ENCODE data around the gene TEAD4.

The TEAD4 gene

DNA sequence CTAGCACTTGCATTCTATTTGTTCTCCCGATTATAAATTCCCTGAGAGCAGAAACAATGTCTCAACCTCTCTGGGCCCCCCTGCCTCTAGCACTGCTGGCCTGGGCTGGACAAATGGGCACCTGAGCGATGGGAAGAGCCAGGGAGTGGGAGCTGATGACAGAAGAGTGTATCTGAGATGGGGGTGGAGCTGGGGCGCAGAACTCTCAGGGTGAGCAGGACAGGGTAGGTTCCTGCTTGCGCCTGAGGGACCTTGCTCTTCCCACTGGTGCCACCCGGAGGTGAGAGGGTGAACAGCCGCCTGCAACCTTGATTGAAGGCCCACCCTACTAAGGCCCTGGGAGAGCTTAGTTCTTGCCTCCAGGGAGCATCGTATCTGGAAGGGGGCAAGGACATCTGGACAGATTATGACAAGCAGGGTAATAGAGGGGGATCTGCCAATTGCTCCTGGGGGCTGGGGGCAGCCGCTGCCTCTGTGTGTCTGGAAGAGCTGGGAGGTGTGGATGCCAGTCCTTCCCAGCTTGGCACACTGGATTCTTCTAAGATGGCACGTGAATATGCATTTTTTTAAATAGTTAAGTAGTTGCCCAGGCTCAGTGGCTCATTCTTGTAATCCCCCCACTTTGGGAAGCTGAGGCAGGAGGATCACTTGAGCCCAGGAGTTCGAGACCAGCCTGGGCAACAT is 75.0 kb downstream of the TEAD4 start:
- peak; percentile 49 to 63 for DNase-seq

DNA sequence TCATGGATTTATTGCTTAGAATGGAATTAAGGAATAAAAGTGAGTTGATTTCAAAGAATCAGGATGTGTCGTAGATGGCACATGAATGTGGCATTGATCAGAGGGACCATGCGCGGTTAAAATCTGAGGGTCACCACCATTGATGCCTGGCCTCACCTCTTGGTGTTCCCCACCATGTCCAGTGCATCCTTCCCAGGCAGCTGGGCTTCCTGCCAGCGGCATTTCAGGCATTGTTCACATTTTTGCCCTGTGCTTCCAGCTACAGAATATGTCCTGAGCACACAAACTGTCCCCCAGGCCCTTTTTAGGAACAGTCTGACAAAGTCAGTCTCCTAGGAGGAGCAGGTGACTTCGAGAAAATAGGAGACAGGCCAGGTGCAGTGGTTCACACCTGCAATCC is 76.0 kb downstream of the TEAD4 start:
- DNase-seq, result no peak

DNA sequence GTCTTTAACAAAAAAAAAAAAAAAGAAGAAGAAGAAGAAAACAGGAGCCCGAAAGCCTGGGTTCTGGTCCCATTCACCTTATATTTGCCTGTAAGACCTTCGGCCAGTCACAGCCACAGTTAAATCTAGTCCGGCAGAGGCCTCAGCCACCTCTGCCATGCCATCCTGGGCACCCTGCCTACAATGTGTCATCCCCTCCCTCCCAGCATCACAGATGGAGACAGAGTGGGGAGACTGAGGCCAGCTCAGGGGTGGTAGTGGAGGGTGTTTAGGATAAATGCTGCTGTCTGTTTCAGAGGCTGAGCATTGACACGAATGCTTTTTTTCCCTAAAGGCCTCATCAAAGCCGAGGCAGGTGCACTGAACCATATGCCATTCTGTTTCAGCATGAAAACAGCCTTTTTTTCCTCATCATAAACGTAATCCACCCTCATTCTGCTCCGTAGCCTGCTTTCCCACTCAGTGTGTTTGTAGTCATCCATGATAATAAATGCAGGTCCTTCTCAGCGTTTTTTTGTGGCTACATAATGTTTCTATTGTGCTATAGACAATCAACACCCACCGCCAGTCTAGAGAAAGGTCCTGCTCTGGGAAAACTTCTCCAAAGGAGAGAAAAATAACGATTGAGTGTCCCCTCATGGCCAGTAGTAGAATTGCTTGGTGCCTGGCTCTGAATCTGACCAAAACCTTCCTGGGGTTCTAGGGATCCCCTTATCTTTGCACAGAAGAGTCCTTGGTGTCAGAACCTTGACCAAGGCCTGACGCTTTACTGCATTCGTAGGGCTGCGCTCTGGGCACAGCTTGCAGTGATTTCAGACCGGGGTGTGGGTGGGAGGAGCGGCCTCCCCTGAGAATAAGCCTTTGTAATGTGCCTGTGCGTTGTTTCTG is 76.9 kb downstream of the TEAD4 start:
- DNase-seq, result no peak

DNA sequence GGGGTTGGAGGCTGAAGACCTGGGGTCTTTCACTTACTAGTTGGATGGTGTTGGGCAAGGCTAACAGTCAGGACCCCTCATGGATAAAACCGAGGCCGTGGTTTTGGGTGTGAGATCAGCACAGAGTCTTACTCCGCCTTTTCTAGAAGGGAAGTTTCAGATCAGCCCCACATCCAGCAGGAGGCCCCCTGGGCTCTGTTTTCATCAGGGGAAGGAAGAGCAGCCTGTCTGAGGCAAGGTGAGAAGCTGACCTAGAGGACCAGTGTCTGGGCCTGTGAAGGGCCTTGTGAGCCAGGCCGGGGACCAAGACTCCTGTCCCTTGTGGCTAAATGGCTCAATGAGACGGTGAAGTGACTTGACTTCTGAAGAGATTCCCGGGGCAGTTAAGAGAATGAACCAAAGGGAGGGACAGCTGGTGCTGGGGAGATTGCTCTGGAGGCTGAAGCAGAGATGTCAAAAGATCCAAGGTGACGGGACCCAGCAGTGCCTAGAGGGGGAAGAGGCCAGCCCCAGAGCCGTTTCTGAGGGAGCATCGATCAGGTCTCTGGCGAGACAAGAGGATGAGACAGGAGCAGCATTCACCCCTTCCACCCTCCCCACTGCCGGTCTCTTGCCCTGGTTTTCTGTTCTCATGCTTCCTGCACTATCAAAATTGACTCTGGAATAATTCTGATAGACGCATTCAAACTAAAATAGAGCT is 77.9 kb downstream of the TEAD4 start:
- DNase-seq, result no peak

DNA sequence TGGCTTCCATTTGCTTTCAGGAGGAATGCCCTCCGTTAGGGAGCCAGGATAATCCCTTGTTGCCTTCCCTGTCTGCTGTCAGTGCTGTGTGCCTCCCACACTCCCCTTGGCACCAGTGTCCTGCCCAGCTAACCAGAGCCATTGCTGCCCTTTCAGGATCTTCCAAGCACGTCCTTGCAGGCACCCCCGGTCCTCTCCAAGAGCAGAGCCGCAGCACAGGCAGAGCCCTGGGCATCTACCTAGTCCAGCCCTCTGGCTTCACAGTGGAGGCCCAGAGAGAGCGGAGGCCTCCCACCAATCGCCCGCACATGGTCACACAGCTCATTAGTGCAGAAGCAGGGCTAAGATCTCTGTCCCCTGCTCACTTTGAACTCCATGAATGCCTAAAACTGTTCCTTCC is 79.0 kb downstream of the TEAD4 start:
- DNase-seq, result no peak

DNA sequence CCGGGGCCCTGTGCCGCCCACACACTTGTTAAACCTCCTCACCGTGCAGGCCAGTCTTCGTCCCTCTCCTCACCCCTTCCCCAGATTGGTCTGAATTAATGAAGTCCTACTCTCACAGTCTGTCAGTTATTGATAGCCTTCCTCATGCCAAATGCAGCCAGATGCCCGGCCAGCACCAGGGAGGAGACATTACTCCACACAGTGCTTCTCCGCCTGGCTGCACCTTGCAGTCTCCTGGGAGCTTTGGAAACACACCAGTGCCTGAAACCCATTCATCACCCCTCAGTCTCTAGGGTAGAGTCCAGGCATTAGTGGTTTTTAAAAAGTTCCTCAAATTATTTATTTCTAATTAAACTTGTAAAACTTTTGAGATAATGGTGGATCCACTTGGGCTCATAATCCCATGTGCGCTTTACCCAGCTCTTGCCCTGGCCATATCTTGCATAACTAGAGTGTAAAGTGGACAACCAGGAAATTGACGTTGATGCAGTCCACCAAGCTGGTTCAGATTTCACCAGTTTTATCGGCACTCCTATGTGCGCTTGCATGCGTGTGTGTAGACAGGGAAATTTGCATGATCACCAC is 79.8 kb downstream of the TEAD4 start:
- DNase-seq, result no peak

DNA sequence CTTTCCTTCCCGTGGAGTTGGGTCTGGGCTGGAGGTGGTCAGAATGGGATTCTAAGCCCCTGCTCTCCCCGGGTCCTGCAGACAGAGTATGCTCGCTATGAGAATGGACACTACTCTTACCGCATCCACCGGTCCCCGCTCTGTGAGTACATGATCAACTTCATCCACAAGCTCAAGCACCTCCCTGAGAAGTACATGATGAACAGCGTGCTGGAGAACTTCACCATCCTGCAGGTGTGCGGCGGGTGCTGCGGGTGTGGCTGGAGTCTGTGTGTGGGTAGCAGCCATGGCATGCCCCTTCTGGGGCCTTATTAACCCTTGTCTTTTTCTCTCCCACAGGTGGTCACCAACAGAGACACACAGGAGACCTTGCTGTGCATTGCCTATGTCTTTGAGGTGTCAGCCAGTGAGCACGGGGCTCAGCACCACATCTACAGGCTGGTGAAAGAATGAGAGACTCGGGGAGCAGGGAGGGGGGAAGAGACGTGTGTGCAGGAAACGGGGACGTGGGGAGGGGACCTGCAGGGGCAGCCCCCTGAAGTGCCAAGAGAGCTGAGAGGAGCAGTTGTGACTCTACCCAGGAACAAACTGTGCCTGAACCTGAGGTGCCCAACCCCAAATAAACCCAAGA is 80.9 kb downstream of the TEAD4 start:
- no peak for DNase-seq

DNA sequence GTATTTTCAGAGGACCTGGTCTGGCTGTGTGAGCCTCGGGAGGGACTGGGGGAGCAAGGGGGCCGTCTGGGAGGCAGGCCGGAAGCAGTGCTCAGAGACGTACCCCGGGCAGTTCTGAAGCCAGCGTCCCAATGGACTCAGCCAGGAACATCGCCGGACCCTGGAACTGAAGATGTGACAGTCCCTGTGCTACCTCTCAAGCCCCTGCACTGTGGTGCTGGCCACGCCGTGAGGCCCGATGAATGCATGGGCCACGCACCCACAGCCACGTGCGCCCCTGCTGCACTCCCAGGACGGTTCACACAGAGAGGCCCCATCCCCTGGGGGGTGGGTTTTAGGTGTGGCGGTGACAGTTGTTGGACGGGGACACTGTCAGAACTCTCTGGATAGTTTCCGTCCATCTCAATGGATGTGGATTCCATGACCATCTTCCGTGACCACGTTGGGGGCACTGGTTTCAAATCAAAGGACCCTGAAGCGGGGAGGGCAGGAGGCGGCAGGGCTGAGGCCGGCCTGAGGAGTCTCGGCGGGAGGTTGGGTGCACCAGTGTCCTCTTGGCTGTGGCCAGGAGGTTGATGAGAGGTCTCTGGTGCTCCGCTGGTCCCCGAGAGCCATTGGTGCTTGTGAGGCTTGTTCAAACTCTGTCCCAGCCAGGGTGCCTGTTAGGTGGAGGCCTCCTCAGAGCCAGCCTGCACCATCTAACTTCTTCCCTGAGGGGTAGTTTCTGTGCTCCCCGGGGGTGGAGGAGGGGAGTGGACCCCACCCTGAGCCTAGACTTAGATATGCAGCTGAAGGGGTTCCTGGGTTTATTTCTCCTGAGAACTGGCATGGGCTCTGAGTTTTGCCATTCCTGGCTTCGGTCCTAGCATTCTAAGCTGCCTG is 81.7 kb downstream of the TEAD4 start:
- no peak for DNase-seq

DNA sequence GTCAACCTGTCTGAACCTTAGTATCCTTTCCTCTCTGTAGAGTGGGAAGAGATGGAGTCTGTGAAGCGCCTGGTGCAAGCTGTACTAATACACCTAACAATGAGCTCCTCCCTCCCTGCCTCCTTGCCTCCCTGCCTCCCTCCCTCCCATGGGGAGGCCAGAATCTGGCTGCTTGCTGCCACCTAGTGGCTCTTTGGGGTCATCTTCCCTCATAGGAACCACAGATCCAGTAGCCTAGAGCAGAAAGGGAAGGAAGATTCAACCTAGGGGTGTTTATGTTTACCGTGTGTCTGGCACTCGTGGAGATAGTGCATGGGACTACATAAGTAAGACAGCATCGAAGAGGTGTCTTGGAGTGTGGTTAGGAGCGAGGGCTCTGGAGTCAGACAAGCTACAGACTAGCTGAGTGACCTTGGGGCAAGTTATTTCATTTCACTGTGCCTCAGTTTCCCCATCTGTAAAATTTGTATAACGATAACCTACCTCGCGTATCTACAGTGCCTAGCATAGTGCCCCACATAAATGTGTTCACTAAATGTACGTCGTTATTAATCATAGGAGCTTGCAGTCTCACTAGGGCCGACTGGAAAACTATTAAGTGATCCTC is 82.5 kb downstream of the TEAD4 start:
- DNase-seq, result peak; percentile 75 to 82

DNA sequence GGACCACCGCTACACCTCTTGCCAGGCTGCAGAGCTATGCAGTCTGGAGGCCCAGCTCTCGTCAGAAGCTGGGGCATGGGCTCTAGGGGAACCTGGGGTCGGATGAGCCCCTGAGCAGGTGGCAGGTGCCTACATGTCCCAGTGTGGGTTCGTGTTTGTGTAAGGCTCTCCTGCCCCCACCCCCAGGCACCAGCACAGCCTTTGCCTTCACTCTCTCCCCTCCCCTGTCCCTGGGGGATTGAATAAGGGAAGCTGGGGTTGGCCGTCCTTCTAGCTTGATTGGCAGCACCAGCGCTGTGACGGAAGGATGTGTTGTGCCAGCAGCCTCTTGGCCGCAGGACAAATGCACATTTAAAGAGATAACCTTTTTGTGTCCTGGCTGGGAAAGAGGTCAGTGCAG is 83.2 kb downstream of the TEAD4 start:
- DNase-seq, result no peak

DNA sequence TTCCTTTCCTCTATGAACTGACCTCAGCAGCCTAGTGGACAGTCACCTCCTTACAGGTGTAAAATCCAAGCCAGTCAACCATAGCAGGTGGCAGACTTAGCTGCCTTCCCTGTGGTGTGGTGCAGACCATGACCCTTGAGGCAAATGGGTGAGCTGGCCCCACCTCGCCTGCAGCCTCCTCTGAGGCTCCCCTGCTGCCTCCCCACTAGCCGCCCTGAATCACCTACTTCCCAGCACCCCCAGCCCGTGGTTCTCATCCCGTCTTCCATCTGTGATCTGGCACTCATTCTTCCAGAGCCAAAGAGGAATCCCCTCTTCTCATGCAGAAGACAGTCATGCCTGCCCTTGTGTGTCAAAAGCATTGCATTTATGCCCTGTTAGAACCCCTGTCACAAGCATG is 83.6 kb downstream of the TEAD4 start:
- DNase-seq, result no peak

DNA sequence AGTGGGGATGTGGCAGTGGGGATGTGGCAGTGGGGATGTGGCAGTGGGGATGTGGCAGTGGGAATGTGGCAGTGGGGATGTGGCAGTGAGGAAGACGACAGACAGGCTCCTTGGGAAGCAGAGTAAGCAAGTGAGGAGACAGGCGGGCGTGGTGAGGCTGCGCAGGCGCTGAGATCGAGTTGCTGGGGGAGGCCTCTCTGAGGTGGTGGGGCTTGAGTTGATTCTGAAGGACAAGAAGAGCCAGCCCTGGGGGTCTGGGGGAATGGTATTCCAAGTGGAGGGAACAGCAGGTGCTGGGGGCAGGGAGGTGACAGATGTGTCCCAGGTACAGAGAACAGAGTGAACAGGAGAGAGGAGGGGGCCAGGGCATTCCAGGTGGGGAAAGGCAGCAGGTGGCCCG is 84.2 kb downstream of the TEAD4 start:
- DNase-seq, result no peak

DNA sequence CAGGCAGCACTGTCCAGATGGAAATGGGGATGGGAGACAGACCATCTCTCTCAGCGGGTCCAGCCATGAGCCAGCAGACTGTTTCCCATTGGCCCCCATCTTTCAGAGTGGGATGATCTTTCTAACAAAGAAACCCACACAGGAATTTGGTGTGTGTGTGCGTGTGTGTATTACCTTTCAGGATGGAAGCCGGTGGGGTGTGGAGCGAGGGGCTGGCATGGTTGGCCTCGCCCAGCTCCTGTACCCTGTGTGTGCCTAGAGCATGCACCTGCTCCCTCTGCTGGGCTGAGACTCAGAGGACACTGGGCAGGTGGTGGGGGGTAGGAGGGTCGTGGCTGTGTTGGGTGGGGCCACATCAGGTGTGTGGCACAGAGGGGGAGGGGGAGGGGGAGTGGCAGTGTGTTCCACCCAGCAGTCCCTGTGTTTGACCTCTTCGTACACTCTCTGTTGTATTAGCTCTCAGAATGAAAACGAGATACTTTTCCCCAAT is 85.0 kb downstream of the TEAD4 start:
- DNase-seq, result no peak

DNA sequence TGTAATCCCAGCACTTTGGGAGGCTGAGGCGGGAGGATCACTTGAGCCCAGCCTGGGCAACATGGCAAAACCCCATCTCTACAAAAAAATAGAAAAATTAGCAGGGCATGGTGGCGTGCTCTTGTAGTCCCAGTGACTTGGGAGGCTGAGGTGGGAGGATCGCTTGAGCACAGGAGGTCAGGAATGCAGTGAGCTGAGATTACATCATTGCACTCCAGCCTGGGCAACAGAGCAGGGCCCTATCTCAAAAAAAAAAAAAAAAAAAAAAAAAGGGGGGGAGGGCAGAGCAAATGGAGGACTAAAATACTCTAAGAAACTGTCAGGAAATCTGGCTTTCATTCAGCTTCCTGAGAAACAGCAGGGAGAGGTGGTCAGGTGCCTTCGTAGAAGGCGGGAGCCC is 86.3 kb downstream of the TEAD4 start:
- DNase-seq, result no peak

DNA sequence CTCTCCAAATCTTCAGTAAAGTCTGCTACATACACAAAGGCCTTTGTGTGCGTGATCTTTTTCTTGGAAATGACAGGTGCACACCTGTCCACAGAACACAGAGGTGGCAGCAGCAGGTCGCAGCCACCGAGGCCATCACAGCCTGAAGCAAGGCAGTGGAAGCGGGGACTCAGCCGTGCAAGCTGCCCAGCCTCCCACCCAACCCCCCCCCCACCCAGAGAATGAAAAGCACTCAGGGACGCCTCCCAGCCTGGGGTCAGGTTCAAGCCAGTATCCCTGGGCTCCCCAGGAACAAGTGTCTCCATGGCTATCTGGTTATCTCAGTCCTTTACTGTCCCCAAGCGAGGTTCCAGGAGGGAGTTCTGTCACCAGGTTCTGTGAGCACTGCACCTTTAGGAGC is 86.8 kb downstream of the TEAD4 start:
- no peak for DNase-seq

DNA sequence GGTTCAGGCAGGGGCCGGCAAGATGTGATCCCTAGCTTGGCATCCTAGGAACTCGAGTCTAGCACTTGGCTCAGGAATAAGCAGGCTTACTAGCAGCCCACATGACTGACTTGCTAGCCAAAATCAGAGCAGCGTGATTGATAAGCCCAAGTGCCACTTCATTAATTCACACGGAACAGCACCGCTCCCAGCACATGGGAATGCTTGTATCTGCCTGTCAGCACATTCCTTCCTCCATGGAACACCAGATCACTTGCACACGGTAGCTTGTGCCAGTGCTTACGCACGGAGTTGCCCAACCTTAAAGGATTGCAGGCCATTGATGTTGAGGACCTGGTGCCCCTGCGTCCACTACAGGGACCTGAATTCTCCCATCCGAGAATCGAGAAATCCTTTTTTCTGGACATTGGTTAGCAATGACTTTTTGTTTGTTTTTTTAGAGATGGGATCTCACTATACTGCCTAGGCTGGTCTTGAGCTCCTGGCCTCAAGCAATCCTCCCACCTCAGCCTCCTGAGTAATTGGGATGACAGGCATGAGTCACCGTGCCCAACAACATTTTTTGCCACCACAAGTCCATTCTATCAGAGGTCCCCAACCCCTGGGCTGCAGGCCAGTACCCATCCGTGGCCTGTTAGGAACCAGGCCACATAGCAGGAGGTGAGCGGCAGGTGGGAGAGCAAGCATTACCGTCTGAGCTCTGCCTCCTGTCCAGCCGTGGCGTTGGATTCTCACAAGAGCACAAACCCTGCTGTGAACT is 87.4 kb downstream of the TEAD4 start:
- no peak for DNase-seq

DNA sequence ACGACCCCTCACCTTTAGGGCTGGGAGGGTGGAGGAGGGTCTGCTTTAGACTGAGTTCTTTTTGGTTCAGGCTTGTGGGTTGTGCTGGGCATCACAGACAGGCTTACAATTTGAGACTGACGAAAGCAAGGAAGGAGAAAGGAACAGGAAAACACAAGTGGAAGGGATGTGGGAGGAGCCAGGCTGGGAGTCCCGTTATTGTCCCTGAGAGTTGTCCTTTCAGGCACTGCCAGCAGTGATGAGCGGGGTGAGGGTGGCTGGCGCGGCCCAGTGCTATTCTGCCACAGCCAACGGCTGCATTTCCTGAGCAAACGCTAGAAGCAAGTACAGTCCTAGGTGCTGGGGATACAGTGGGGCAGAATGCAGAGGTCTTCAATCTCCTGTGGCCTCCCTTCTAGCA is 88.8 kb downstream of the TEAD4 start:
- no peak for DNase-seq

DNA sequence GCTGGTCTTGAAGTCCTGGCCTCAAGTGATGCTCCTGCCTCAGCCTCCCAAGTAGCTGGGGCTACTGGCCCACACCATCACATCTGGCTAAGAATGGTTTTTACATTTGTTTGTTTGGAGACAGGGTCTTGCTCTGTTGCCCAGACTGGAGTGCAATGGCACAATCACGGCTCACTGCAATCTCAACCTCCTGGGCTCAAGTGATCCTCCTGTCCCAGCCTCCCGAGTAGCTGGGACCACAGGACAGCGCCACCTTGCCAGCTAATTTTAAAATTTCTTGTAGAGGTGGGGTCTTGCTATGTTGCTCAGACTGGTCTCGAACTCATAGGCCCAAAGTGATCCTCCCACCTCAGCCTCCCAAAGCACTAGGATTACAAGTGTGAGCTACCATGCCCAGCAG is 89.3 kb downstream of the TEAD4 start:
- no peak for DNase-seq

DNA sequence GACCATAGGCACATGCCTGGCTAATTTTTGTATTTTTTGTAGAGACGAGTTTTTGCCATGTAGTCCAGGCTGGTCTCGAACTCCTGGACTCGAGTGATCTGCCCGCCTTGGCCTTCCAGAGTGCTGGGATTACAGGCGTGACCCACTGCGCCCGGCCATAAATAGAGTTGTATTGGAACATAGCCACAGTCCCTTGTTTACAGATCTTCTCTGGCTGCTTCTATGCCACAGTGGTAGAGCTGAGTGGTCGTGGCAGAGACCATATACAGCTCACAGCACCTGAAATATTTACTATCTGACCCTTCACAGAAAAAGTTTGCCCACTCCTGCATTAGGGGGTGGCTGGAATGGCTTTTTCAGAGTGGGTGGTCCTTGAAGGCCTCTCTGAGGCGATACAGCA is 90.0 kb downstream of the TEAD4 start:
- DNase-seq, result no peak

DNA sequence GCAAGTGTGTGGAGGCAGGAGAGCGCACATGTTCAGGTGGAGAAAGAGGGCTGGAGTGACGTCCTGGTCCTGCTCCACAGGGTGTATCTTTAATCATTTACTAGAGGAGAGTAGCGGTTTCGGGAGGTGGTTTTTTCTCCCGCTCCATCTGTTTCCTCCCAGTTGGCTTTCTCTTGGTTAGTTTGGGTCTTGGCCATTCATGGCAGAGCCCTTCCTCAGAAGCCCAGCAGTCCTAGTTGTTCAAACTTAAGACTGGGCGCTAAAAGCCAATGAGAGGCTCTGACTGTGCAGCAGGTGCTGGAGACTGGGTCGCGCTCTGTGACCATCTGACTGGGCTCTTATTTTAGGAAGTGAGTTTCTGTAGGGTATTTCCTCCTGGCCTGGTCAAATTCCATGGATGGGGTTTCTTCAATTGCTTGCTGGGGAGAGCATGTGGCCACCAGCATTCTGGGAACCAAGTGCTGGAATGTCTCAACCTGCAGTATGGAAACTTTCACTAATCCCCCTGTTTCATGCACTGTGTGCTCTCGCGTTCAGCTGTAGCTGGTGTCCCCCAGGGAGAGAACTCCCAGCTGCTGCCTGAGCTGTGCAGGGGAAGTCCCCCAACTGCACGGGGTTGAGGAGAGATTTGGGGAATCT is 90.5 kb downstream of the TEAD4 start:
- no peak for DNase-seq
